A673 (cell line): ENCODE data around the gene TRPT1.

Experiments used
- CTCF ChIP-seq: fragments of 300-800, 200-600 bp; sonication (generic); conservative IDR thresholded peaks from 2 replicates; pipeline ENCODE4 v1.5.1; 2017; ENCODE audit warnings: low read depth, mild to moderate bottlenecking, antibody characterized with exemption, low read length, moderate library complexity, mixed read lengths
- EZH2 ChIP-seq: fragments of 200-600 bp; sonication (generic); IDR thresholded peaks from 2 replicates; pipeline ENCODE4 v1.6.1; 2017; ENCODE audit warnings: borderline replicate concordance, low read depth, mild to moderate bottlenecking, mixed read lengths, antibody characterized with exemption, low read length; ENCODE audit not compliant: poor library complexity, severe bottlenecking

- TF ChIP-seq CTCF (no peak), EZH2 (no peak)
These were observed 5.2 kb downstream of the TRPT1 start for GRCh38 chr11:64220798-64221197.
